H1 (cell line): ENCODE measurements around the gene ZNF337. TPM values are rescaled to one million over a fixed set of nuclear protein-coding genes. Genes with fewer than 3 reads are reported as not detected.
A peak's percentile ranks its signal among the peaks of the same experiment; 100 is the strongest.

Experiments used
- CTCF ChIA-PET: fragments of 300-600 bp; sonication (Branson Sonifier 250); formaldehyde crosslinking; loops from one replicate; lab custom pipeline; 2021; ENCODE audit not compliant: partially characterized antibody; lab: Charles Lee
- POLR2A ChIA-PET: fragments of 300-600 bp; sonication (Branson Sonifier 250); formaldehyde crosslinking; loops from one replicate; lab custom pipeline; 2021; ENCODE audit warnings: inconsistent platforms; ENCODE audit not compliant: partially characterized antibody; lab: Charles Lee
- DNase-seq, 2 experiments: peaks; one replicate each; pipeline versions ENCODE4 v3.0.0 to v3.0.0-alpha.2; 2010 to 2022; ENCODE audit warnings: low spot score in 2 of 2, low read depth in 1 of 2, mixed read lengths in 1 of 2
- FAIRE-seq: peaks from 2 replicates; lab custom pipeline; 2011; peaks lifted over from hg19 to GRCh38; lab: Jason Lieb, UNC
- H2AFZ ChIP-seq: 2 replicates; pipeline ENCODE4 v1.8.1; 2012; ENCODE audit warnings: low read length, inconsistent platforms
- H2AK5ac ChIP-seq: 2 replicates; pipeline ENCODE4 v1.6.1; 2013; ENCODE audit warnings: low read depth, low read length
- H2BK120ac ChIP-seq: replicated peaks from 2 replicates; pipeline ENCODE3; 2013; ENCODE audit warnings: low read depth, low read length, inconsistent platforms
- H2BK12ac ChIP-seq: 2 replicates; pipeline ENCODE4 v1.6.1; 2013; ENCODE audit warnings: low read depth, low read length
- H2BK15ac ChIP-seq: 2 replicates; pipeline ENCODE4 v1.6.1; 2013; ENCODE audit warnings: low read length
- H2BK20ac ChIP-seq: 2 replicates; pipeline ENCODE4 v1.6.1; 2013; ENCODE audit warnings: low read length
- H2BK5ac ChIP-seq: 2 replicates; pipeline ENCODE4 v1.6.1; 2013; ENCODE audit warnings: low read depth, low read length
- H3K14ac ChIP-seq: 2 replicates; pipeline ENCODE4 v1.6.1; 2013; ENCODE audit warnings: inconsistent platforms; ENCODE audit not compliant: insufficient read length
- H3K18ac ChIP-seq: 2 replicates; pipeline ENCODE4 v1.6.1; 2013; ENCODE audit warnings: low read length; ENCODE audit errors: extremely low read depth
- H3K23ac ChIP-seq: 2 replicates; pipeline ENCODE4 v1.6.1; 2013; ENCODE audit warnings: inconsistent platforms; ENCODE audit not compliant: insufficient read length
- H3K23me2 ChIP-seq: 2 replicates; pipeline ENCODE4 v1.6.1; 2013; ENCODE audit warnings: low read depth, low read length
- H3K27ac ChIP-seq: 2 replicates; pipeline ENCODE4 v1.6.1; 2011; ENCODE audit warnings: low read depth, low read length, inconsistent platforms
- H3K27me3 ChIP-seq, 4 experiments: replicated peaks in 1 of 4; 1 replicate in 1 of 4; 2 replicates in 3 of 4; pipeline versions ENCODE4 v1.6.1 to v1.8.1; 2011 to 2013; ENCODE audit warnings: low read length in 3 of 4, mild to moderate bottlenecking in 3 of 4, inconsistent platforms in 2 of 4, mixed read lengths in 2 of 4, moderate library complexity in 1 of 4; ENCODE audit not compliant: control insufficient read depth in 3 of 4, insufficient read depth in 3 of 4; ENCODE audit errors: extremely low read depth in 1 of 4
- H3K36me3 ChIP-seq, 4 experiments: 2 replicates each; pipeline versions ENCODE4 v1.6.1 to v1.8.1; 2011 to 2013; ENCODE audit warnings: mild to moderate bottlenecking in 4 of 4, low read length in 3 of 4, moderate library complexity in 2 of 4, control low read depth in 1 of 4, inconsistent platforms in 1 of 4; ENCODE audit not compliant: insufficient read depth in 4 of 4, control insufficient read depth in 2 of 4
- H3K4ac ChIP-seq: replicated peaks from 2 replicates; pipeline ENCODE3; 2013; ENCODE audit warnings: low read length, low read depth, mixed read lengths, inconsistent platforms; ENCODE audit not compliant: insufficient read length
- H3K4me1 ChIP-seq, 4 experiments: replicated peaks in 1 of 4; 1 replicate in 1 of 4; 2 replicates in 3 of 4; pipeline versions ENCODE4 v1.6.1 to v1.8.1; 2011 to 2013; ENCODE audit warnings: low read length in 3 of 4, inconsistent platforms in 2 of 4, mixed read lengths in 1 of 4; ENCODE audit not compliant: insufficient read depth in 4 of 4, control insufficient read depth in 3 of 4
- H3K4me2 ChIP-seq, 2 experiments: 2 replicates each; pipeline versions ENCODE4 v1.6.1 to v1.8.1; 2011 to 2013; ENCODE audit warnings: low read depth in 2 of 2, low read length in 2 of 2, control low read depth in 1 of 2, inconsistent platforms in 1 of 2, mild to moderate bottlenecking in 1 of 2; ENCODE audit not compliant: insufficient read depth in 1 of 2
- H3K4me3 ChIP-seq, 4 experiments: fragments of 200-600, 300-600 bp in 1 of 4; sonication (generic), shearing (Covaris generic), sonication (Bioruptor Twin) in 1 of 4; 2 replicates each; pipeline versions ENCODE4 v1.5.1 to v1.8.1; 2011 to 2016; ENCODE audit warnings: low read length in 4 of 4, low read depth in 3 of 4, control low read depth in 2 of 4, inconsistent platforms in 2 of 4, mild to moderate bottlenecking in 2 of 4, mixed read lengths in 1 of 4, moderate library complexity in 1 of 4; ENCODE audit not compliant: insufficient read depth in 2 of 4; ENCODE audit errors: extremely low read depth in 1 of 4
- H3K56ac ChIP-seq: replicated peaks from 2 replicates; pipeline ENCODE3; 2013; ENCODE audit warnings: low read depth, mild to moderate bottlenecking, mixed read lengths, low read length, inconsistent platforms; ENCODE audit not compliant: insufficient read length
- H3K79me1 ChIP-seq: 2 replicates; pipeline ENCODE4 v1.6.1; 2013; ENCODE audit warnings: low read depth, low read length, control low read depth
- H3K79me2 ChIP-seq, 2 experiments: 2 replicates each; pipeline versions ENCODE4 v1.6.1 to v1.8.1; 2012 to 2013; ENCODE audit warnings: low read length in 2 of 2, mild to moderate bottlenecking in 2 of 2, inconsistent platforms in 1 of 2; ENCODE audit not compliant: insufficient read depth in 2 of 2, control insufficient read depth in 1 of 2
- H3K9ac ChIP-seq, 4 experiments: replicated peaks in 1 of 4; 1 replicate in 1 of 4; 2 replicates in 3 of 4; pipeline versions ENCODE4 v1.6.1 to v1.8.1; 2011 to 2013; ENCODE audit warnings: low read depth in 3 of 4, low read length in 3 of 4, control low read depth in 2 of 4, mild to moderate bottlenecking in 2 of 4, moderate library complexity in 2 of 4, inconsistent platforms in 1 of 4; ENCODE audit errors: extremely low read depth in 1 of 4
- H3K9me3 ChIP-seq, 2 experiments: 2 replicates each; pipeline versions ENCODE4 v1.6.1 to v1.8.1; 2012 to 2013; ENCODE audit warnings: mild to moderate bottlenecking in 2 of 2, moderate library complexity in 2 of 2, control low read depth in 1 of 2, inconsistent platforms in 1 of 2, low read depth in 1 of 2, low read length in 1 of 2, mixed read lengths in 1 of 2; ENCODE audit not compliant: insufficient read depth in 2 of 2
- H4K20me1 ChIP-seq, 2 experiments: replicated peaks in 1 of 2; 2 replicates each; pipeline versions ENCODE3 to v1.8.1; 2011 to 2013; ENCODE audit warnings: inconsistent platforms in 2 of 2, low read length in 2 of 2, mild to moderate bottlenecking in 1 of 2; ENCODE audit not compliant: insufficient read depth in 2 of 2, control insufficient read depth in 1 of 2
- H4K5ac ChIP-seq: 2 replicates; pipeline ENCODE4 v1.6.1; 2013; ENCODE audit warnings: low read length, low read depth, mixed read lengths, inconsistent platforms; ENCODE audit not compliant: insufficient read length
- H4K8ac ChIP-seq: 2 replicates; pipeline ENCODE4 v1.8.0; 2013; ENCODE audit warnings: mild to moderate bottlenecking, moderate library complexity, low read length, inconsistent platforms; ENCODE audit not compliant: insufficient read depth; ENCODE audit errors: extremely low read depth
- H4K91ac ChIP-seq: replicated peaks from 2 replicates; pipeline ENCODE3; 2013; ENCODE audit warnings: low read length, mixed read lengths, inconsistent platforms; ENCODE audit not compliant: insufficient read length
- BACH1 ChIP-seq: IDR thresholded peaks from 2 replicates; pipeline ENCODE4 v1.6.1; 2012; ENCODE audit warnings: low read length, improper control_type of control experiment
- CHD2 ChIP-seq: IDR thresholded peaks from 2 replicates; pipeline ENCODE4 v1.6.1; 2012; ENCODE audit warnings: low read length, improper control_type of control experiment
- KDM5A ChIP-seq: fragments of 200-600 bp; IDR thresholded peaks from 2 replicates; pipeline ENCODE4 v1.7.1; 2012; ENCODE audit warnings: mild to moderate bottlenecking, low read length, inconsistent platforms, mixed read lengths
- NRF1 ChIP-seq: IDR thresholded peaks from 2 replicates; pipeline ENCODE4 v1.6.1; 2011; ENCODE audit warnings: mild to moderate bottlenecking, low read depth, low read length, improper control_type of control experiment
- RXRA ChIP-seq: IDR thresholded peaks from 2 replicates; pipeline ENCODE4 v1.6.1; 2011; ENCODE audit warnings: low read depth, mild to moderate bottlenecking, low read length, moderate library complexity; ENCODE audit not compliant: insufficient read depth
- TEAD4 ChIP-seq: IDR thresholded peaks from 2 replicates; pipeline ENCODE4 v1.6.1; 2012; ENCODE audit warnings: low read depth, low read length, inconsistent platforms, mixed read lengths
- WGBS, 2 experiments: shearing (Covaris generic) in 1 of 2; methylation state at CpG; one replicate each; pipeline versions ENCODE4 v1.1.6 to v1.1.7; 2013 to 2015; ENCODE audit warnings: low lambda C conversion rate in 2 of 2, mixed read lengths in 2 of 2, inconsistent platforms in 1 of 2, low coverage in 1 of 2, missing lambda C conversion rate in 1 of 2; ENCODE audit not compliant: insufficient replicate concordance in 2 of 2, insufficient coverage in 1 of 2, insufficient read length in 1 of 2; ENCODE audit errors: extremely low coverage in 1 of 2, missing lambda C conversion rate in 1 of 2; 5-methylcytosine and 5-hydroxymethylcytosine counted together
- long read RNA-seq, 2 experiments: library from RNA in 1 of 2; library from capped mRNA in 1 of 2; stranded (forward); transcript quantifications; one replicate each; pipeline ENCODE4 v2.0.0, GENCODE V29; 2021; ENCODE audit warnings: inconsistent platforms in 1 of 2
- polyA minus RNA-seq, 3 experiments: library from RNA; depleted of rRNA, polyadenylated mRNA; stranded (reverse); fragments of >200 nt; gene quantifications; 1 replicate in 2 of 3; 2 replicates in 1 of 3; pipeline ENCODE4 v1.2.3, GENCODE V29; 2011
- polyA plus RNA-seq, 7 experiments: library from polyadenylated mRNA; depleted of rRNA in 3 of 7; stranded (reverse) in 5 of 7; unstranded in 2 of 7; fragments of >200 nt in 5 of 7; fragments of 200-250 nt in 2 of 7; gene quantifications; 1 replicate in 5 of 7; 2 replicates in 1 of 7; 4 replicates in 1 of 7; pipeline versions ENCODE4 v1.2.1 to v1.2.3, GENCODE V29; 2011 to 2013; ENCODE audit warnings: missing spikeins in 2 of 7, mixed read lengths in 2 of 7
- total RNA-seq: library from RNA; stranded (reverse); fragmentation: NEBNext Ultra II Directional; extraction: Animal tissue kit (Norgen Biotek cat#: 25700); gene quantifications from 2 replicates; pipeline ENCODE4 v1.2.1, GENCODE V29; 2021
- TF ChIP-seq, protein P1 (sequence below): IDR thresholded peaks from 2 replicates; pipeline ENCODE4 v1.6.1; 2011; ENCODE audit warnings: low read length, improper control_type of control experiment

The ZNF337 gene
- total RNA-seq = 6.4 and 6.6 TPM in 2 replicates
- polyA plus RNA-seq (2011; rRNA removed) = 2.3 and 2.8 TPM in 2 replicates
- polyA plus RNA-seq (2011; cell fraction: cytosol; rRNA removed) = 4.2 TPM
- 5.9 TPM for polyA plus RNA-seq (2011; cell fraction: nucleus; rRNA removed)
- polyA plus RNA-seq (2012, experiment 1 of 2) = 4.7 to 5.9 TPM (median 5.5 TPM) in 4 replicates
- polyA plus RNA-seq (2012, experiment 2 of 2) = 0.41 TPM
- polyA plus RNA-seq (2013, experiment 1 of 2) = 3.6 TPM
- 3.4 TPM for polyA plus RNA-seq (2013, experiment 2 of 2)
- polyA minus RNA-seq (2011; rRNA and poly(A)+ RNA removed) = 11.7 and 12.1 TPM in 2 replicates
- polyA minus RNA-seq (2011; cell fraction: cytosol; rRNA and poly(A)+ RNA removed) = 5.4 TPM
- polyA minus RNA-seq (2011; cell fraction: nucleus; rRNA and poly(A)+ RNA removed) = 6.3 TPM
- long read RNA-seq, experiment 1, partial matches to known transcripts = 0 of 4 reads
- long read RNA-seq, experiment 1, other reads (novel, unspliced or antisense) = 4 of 4 reads
- long read RNA-seq, experiment 2, partial matches to known transcripts = 0 of 6 reads
- long read RNA-seq, experiment 2, other reads (novel, unspliced or antisense) = 4 of 6 reads

DNA sequence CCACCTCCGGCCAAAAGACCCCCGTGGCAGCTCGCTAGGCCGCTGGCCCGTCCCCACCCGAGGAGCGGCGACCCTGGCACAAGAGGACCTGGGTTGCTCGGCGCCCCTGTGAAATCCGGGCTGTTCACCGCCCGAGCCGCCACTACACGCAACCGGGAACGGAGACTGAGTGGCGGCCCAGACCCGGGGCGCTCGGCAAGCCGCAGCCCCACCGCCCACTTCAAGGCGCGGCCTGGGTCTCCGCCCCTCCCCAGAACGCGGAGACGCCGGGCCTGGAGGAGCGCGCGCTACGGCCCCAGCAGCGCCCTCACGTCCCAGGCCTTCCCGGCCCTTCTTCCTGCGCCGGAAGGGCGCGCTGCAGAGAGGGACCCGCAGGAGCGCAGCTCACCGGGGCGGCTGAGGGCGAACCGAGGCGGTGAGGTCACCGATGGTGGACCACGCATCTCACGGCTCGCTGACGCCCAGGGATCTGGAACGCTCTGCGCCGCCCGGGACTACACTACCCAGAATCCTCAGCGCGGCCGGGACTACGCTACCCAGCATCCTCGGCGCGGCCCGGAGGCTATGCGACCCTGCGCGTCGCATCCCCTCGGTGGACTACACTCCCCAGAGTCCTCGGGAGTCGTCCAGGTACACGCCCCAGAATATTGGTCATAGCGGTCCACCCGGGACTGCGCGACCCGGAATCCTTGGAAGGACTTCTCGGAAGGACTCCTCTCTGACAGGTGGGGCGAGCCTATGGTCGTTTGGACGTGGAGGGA, at the start of gene ZNF337:
ZNF337 (minus strand) TSS at position 483 of the 761 bp plus-strand sequence. CDS start 10,436 bp downstream, outside the sequence.
- Histone ChIP-seq H3K23me2 (peaks cover 7% of the 10 kb centered on the region; the same call in 1 of the 2 replicates), H3K14ac (no peak within 1 kb of the TSS), H3K4me1 (no peaks in the 10 kb centered on the region; a peak in 1 of 7 replicates), H3K4me3 (peak within 1 kb of the TSS; percentile 63 to 91 (median 81)), H2BK20ac (no peak within 1 kb of the TSS), H3K18ac (peak within 1 kb of the TSS; percentile 75), H2BK5ac (peak within 1 kb of the TSS; percentile 94; the same call in 1 of the 2 replicates), H2BK15ac (no peak within 1 kb of the TSS), H4K20me1 (no peaks in the 10 kb centered on the region), H3K9me3 (no peaks in the 10 kb centered on the region), H3K56ac (peak within 1 kb of the TSS; percentile 74), H3K23ac (no peak within 1 kb of the TSS), H4K91ac (peak within 1 kb of the TSS; percentile 54), H3K4ac (peak within 1 kb of the TSS; percentile 89), H2BK120ac (peak within 1 kb of the TSS; percentile 73), H3K9ac (peak within 1 kb of the TSS; percentile 59 to 77 (median 66)), H3K27me3 (no peaks in the 10 kb centered on the region; a peak in 1 of 7 replicates), H3K4me2 (peak within 1 kb of the TSS; percentile 63 to 82), H2AK5ac (no peak within 1 kb of the TSS), H2BK12ac (no peak within 1 kb of the TSS), H2AFZ (peak within 1 kb of the TSS; percentile 87; the same call in 1 of the 2 replicates), H3K27ac (peak within 1 kb of the TSS; percentile 9; the same call in 1 of the 2 replicates), H3K79me1 (peaks cover 3% of the 10 kb centered on the region; the same call in 1 of the 2 replicates), H4K5ac (peak within 1 kb of the TSS; percentile 95), H3K36me3 (no peaks in the 10 kb centered on the region; a peak in 2 of 8 replicates), H3K79me2 (no peaks in the 10 kb centered on the region), H4K8ac (peak within 1 kb of the TSS; percentile 86)
- CTCF ChIA-PET = no interaction called here
- POLR2A ChIA-PET = interaction anchor here (1.0 kb wide), 1 partner anchor 111 kb away, joined by 3 read pairs; no protein-coding TSS in a partner anchor
- 0% methylated on average over 69 of the region's 82 CpGs; no CpG with 5 or more reads in 1 of the 2 experiments for WGBS, 2 experiments
- DNase-seq = peak; percentile 78 to 96
- no peak for FAIRE-seq
- TF ChIP-seq CHD2 = peak; percentile 70
- TF ChIP-seq, protein P1, sequence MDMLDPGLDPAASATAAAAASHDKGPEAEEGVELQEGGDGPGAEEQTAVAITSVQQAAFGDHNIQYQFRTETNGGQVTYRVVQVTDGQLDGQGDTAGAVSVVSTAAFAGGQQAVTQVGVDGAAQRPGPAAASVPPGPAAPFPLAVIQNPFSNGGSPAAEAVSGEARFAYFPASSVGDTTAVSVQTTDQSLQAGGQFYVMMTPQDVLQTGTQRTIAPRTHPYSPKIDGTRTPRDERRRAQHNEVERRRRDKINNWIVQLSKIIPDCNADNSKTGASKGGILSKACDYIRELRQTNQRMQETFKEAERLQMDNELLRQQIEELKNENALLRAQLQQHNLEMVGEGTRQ = no peak
- 0 out of 2 replicates have a peak, but pooled peaks have one; percentile 34 for TF ChIP-seq BACH1
- 0 out of 2 replicates have a peak, but pooled peaks have one; percentile 10 for TF ChIP-seq TEAD4
- no peak for TF ChIP-seq KDM5A
- no peak for TF ChIP-seq RXRA
- no peak for TF ChIP-seq NRF1
